H1 (cell line): ENCODE results near the gene CCDC116. TPM values are rescaled to one million over a fixed set of nuclear protein-coding genes. Genes with fewer than 3 reads are reported as not detected.

Source experiments
- CTCF ChIA-PET: fragments of 300-600 bp; sonication (Branson Sonifier 250); formaldehyde crosslinking; loops from one replicate; lab custom pipeline; 2021; ENCODE audit not compliant: partially characterized antibody; lab: Charles Lee
- POLR2A ChIA-PET: fragments of 300-600 bp; sonication (Branson Sonifier 250); formaldehyde crosslinking; loops from one replicate; lab custom pipeline; 2021; ENCODE audit warnings: inconsistent platforms; ENCODE audit not compliant: partially characterized antibody; lab: Charles Lee
- DNase-seq, 2 experiments: peaks; one replicate each; pipeline versions ENCODE4 v3.0.0 to v3.0.0-alpha.2; 2010 to 2022; ENCODE audit warnings: low spot score in 2 of 2, low read depth in 1 of 2, mixed read lengths in 1 of 2
- FAIRE-seq: peaks from 2 replicates; lab custom pipeline; 2011; peaks lifted over from hg19 to GRCh38; lab: Jason Lieb, UNC
- H2AFZ ChIP-seq: 2 replicates; pipeline ENCODE4 v1.8.1; 2012; ENCODE audit warnings: low read length, inconsistent platforms
- H2AK5ac ChIP-seq: 2 replicates; pipeline ENCODE4 v1.6.1; 2013; ENCODE audit warnings: low read depth, low read length
- H2BK120ac ChIP-seq: replicated peaks from 2 replicates; pipeline ENCODE3; 2013; ENCODE audit warnings: low read depth, low read length, inconsistent platforms
- H2BK12ac ChIP-seq: 2 replicates; pipeline ENCODE4 v1.6.1; 2013; ENCODE audit warnings: low read depth, low read length
- H2BK15ac ChIP-seq: 2 replicates; pipeline ENCODE4 v1.6.1; 2013; ENCODE audit warnings: low read length
- H2BK20ac ChIP-seq: 2 replicates; pipeline ENCODE4 v1.6.1; 2013; ENCODE audit warnings: low read length
- H2BK5ac ChIP-seq: 2 replicates; pipeline ENCODE4 v1.6.1; 2013; ENCODE audit warnings: low read depth, low read length
- H3K14ac ChIP-seq: 2 replicates; pipeline ENCODE4 v1.6.1; 2013; ENCODE audit warnings: inconsistent platforms; ENCODE audit not compliant: insufficient read length
- H3K18ac ChIP-seq: 2 replicates; pipeline ENCODE4 v1.6.1; 2013; ENCODE audit warnings: low read length; ENCODE audit errors: extremely low read depth
- H3K23ac ChIP-seq: 2 replicates; pipeline ENCODE4 v1.6.1; 2013; ENCODE audit warnings: inconsistent platforms; ENCODE audit not compliant: insufficient read length
- H3K23me2 ChIP-seq: 2 replicates; pipeline ENCODE4 v1.6.1; 2013; ENCODE audit warnings: low read depth, low read length
- H3K27ac ChIP-seq: 2 replicates; pipeline ENCODE4 v1.6.1; 2011; ENCODE audit warnings: low read depth, low read length, inconsistent platforms
- H3K27me3 ChIP-seq, 4 experiments: replicated peaks in 1 of 4; 1 replicate in 1 of 4; 2 replicates in 3 of 4; pipeline versions ENCODE4 v1.6.1 to v1.8.1; 2011 to 2013; ENCODE audit warnings: low read length in 3 of 4, mild to moderate bottlenecking in 3 of 4, inconsistent platforms in 2 of 4, mixed read lengths in 2 of 4, moderate library complexity in 1 of 4; ENCODE audit not compliant: control insufficient read depth in 3 of 4, insufficient read depth in 3 of 4; ENCODE audit errors: extremely low read depth in 1 of 4
- H3K36me3 ChIP-seq, 4 experiments: 2 replicates each; pipeline versions ENCODE4 v1.6.1 to v1.8.1; 2011 to 2013; ENCODE audit warnings: mild to moderate bottlenecking in 4 of 4, low read length in 3 of 4, moderate library complexity in 2 of 4, control low read depth in 1 of 4, inconsistent platforms in 1 of 4; ENCODE audit not compliant: insufficient read depth in 4 of 4, control insufficient read depth in 2 of 4
- H3K4ac ChIP-seq: replicated peaks from 2 replicates; pipeline ENCODE3; 2013; ENCODE audit warnings: low read length, low read depth, mixed read lengths, inconsistent platforms; ENCODE audit not compliant: insufficient read length
- H3K4me1 ChIP-seq, 4 experiments: replicated peaks in 1 of 4; 1 replicate in 1 of 4; 2 replicates in 3 of 4; pipeline versions ENCODE4 v1.6.1 to v1.8.1; 2011 to 2013; ENCODE audit warnings: low read length in 3 of 4, inconsistent platforms in 2 of 4, mixed read lengths in 1 of 4; ENCODE audit not compliant: insufficient read depth in 4 of 4, control insufficient read depth in 3 of 4
- H3K4me2 ChIP-seq, 2 experiments: 2 replicates each; pipeline versions ENCODE4 v1.6.1 to v1.8.1; 2011 to 2013; ENCODE audit warnings: low read depth in 2 of 2, low read length in 2 of 2, control low read depth in 1 of 2, inconsistent platforms in 1 of 2, mild to moderate bottlenecking in 1 of 2; ENCODE audit not compliant: insufficient read depth in 1 of 2
- H3K4me3 ChIP-seq, 4 experiments: fragments of 200-600, 300-600 bp in 1 of 4; sonication (generic), shearing (Covaris generic), sonication (Bioruptor Twin) in 1 of 4; 2 replicates each; pipeline versions ENCODE4 v1.5.1 to v1.8.1; 2011 to 2016; ENCODE audit warnings: low read length in 4 of 4, low read depth in 3 of 4, control low read depth in 2 of 4, inconsistent platforms in 2 of 4, mild to moderate bottlenecking in 2 of 4, mixed read lengths in 1 of 4, moderate library complexity in 1 of 4; ENCODE audit not compliant: insufficient read depth in 2 of 4; ENCODE audit errors: extremely low read depth in 1 of 4
- H3K56ac ChIP-seq: replicated peaks from 2 replicates; pipeline ENCODE3; 2013; ENCODE audit warnings: low read depth, mild to moderate bottlenecking, mixed read lengths, low read length, inconsistent platforms; ENCODE audit not compliant: insufficient read length
- H3K79me1 ChIP-seq: 2 replicates; pipeline ENCODE4 v1.6.1; 2013; ENCODE audit warnings: low read depth, low read length, control low read depth
- H3K79me2 ChIP-seq, 2 experiments: 2 replicates each; pipeline versions ENCODE4 v1.6.1 to v1.8.1; 2012 to 2013; ENCODE audit warnings: low read length in 2 of 2, mild to moderate bottlenecking in 2 of 2, inconsistent platforms in 1 of 2; ENCODE audit not compliant: insufficient read depth in 2 of 2, control insufficient read depth in 1 of 2
- H3K9ac ChIP-seq, 4 experiments: replicated peaks in 1 of 4; 1 replicate in 1 of 4; 2 replicates in 3 of 4; pipeline versions ENCODE4 v1.6.1 to v1.8.1; 2011 to 2013; ENCODE audit warnings: low read depth in 3 of 4, low read length in 3 of 4, control low read depth in 2 of 4, mild to moderate bottlenecking in 2 of 4, moderate library complexity in 2 of 4, inconsistent platforms in 1 of 4; ENCODE audit errors: extremely low read depth in 1 of 4
- H3K9me3 ChIP-seq, 2 experiments: 2 replicates each; pipeline versions ENCODE4 v1.6.1 to v1.8.1; 2012 to 2013; ENCODE audit warnings: mild to moderate bottlenecking in 2 of 2, moderate library complexity in 2 of 2, control low read depth in 1 of 2, inconsistent platforms in 1 of 2, low read depth in 1 of 2, low read length in 1 of 2, mixed read lengths in 1 of 2; ENCODE audit not compliant: insufficient read depth in 2 of 2
- H4K20me1 ChIP-seq, 2 experiments: replicated peaks in 1 of 2; 2 replicates each; pipeline versions ENCODE3 to v1.8.1; 2011 to 2013; ENCODE audit warnings: inconsistent platforms in 2 of 2, low read length in 2 of 2, mild to moderate bottlenecking in 1 of 2; ENCODE audit not compliant: insufficient read depth in 2 of 2, control insufficient read depth in 1 of 2
- H4K5ac ChIP-seq: 2 replicates; pipeline ENCODE4 v1.6.1; 2013; ENCODE audit warnings: low read length, low read depth, mixed read lengths, inconsistent platforms; ENCODE audit not compliant: insufficient read length
- H4K8ac ChIP-seq: 2 replicates; pipeline ENCODE4 v1.8.0; 2013; ENCODE audit warnings: mild to moderate bottlenecking, moderate library complexity, low read length, inconsistent platforms; ENCODE audit not compliant: insufficient read depth; ENCODE audit errors: extremely low read depth
- H4K91ac ChIP-seq: replicated peaks from 2 replicates; pipeline ENCODE3; 2013; ENCODE audit warnings: low read length, mixed read lengths, inconsistent platforms; ENCODE audit not compliant: insufficient read length
- BRCA1 ChIP-seq: IDR thresholded peaks from 2 replicates; pipeline ENCODE4 v1.6.1; 2012; ENCODE audit warnings: low read depth, low read length, improper control_type of control experiment
- CHD2 ChIP-seq: IDR thresholded peaks from 2 replicates; pipeline ENCODE4 v1.6.1; 2012; ENCODE audit warnings: low read length, improper control_type of control experiment
- EZH2 ChIP-seq: fragments of 200-600 bp; sonication (generic); IDR thresholded peaks from 2 replicates; pipeline ENCODE4 v1.7.1; 2012; ENCODE audit warnings: low read depth, mild to moderate bottlenecking, moderate library complexity, low read length, inconsistent platforms; ENCODE audit not compliant: severe bottlenecking
- HDAC6 ChIP-seq: IDR thresholded peaks from one replicate; pipeline ENCODE4 v1.7.1; 2012; ENCODE audit warnings: low read depth, mild to moderate bottlenecking, inconsistent platforms, low read length, moderate library complexity
- NRF1 ChIP-seq: IDR thresholded peaks from 2 replicates; pipeline ENCODE4 v1.6.1; 2011; ENCODE audit warnings: mild to moderate bottlenecking, low read depth, low read length, improper control_type of control experiment
- POU5F1 ChIP-seq: IDR thresholded peaks from 2 replicates; pipeline ENCODE4 v1.6.1; 2011; ENCODE audit warnings: low read depth, mild to moderate bottlenecking, low read length, moderate library complexity
- SIX5 ChIP-seq: IDR thresholded peaks from 2 replicates; pipeline ENCODE4 v1.6.1; 2011; ENCODE audit warnings: mild to moderate bottlenecking, low read depth, low read length
- SP2 ChIP-seq: IDR thresholded peaks from 2 replicates; pipeline ENCODE4 v1.6.1; 2012; ENCODE audit warnings: mild to moderate bottlenecking, low read length, inconsistent platforms
- SP4 ChIP-seq: IDR thresholded peaks from 2 replicates; pipeline ENCODE4 v1.6.1; 2012; ENCODE audit warnings: low read length, inconsistent platforms
- SRF ChIP-seq: IDR thresholded peaks from 2 replicates; pipeline ENCODE4 v1.6.1; 2011; ENCODE audit warnings: mild to moderate bottlenecking, low read depth, low read length, moderate library complexity
- SUZ12 ChIP-seq: fragments of 200-600 bp; sonication (generic); IDR thresholded peaks from 2 replicates; pipeline ENCODE4 v1.6.1; 2012; ENCODE audit warnings: mild to moderate bottlenecking, inconsistent platforms, low read length, moderate library complexity, mixed read lengths
- TEAD4 ChIP-seq: IDR thresholded peaks from 2 replicates; pipeline ENCODE4 v1.6.1; 2012; ENCODE audit warnings: low read depth, low read length, inconsistent platforms, mixed read lengths
- ZNF274 ChIP-seq: IDR thresholded peaks from 2 replicates; pipeline ENCODE4 v1.7.0; 2012; ENCODE audit warnings: low read length, borderline replicate concordance; ENCODE audit errors: extremely low read depth
- WGBS, 2 experiments: shearing (Covaris generic) in 1 of 2; methylation state at CpG; one replicate each; pipeline versions ENCODE4 v1.1.6 to v1.1.7; 2013 to 2015; ENCODE audit warnings: low lambda C conversion rate in 2 of 2, mixed read lengths in 2 of 2, inconsistent platforms in 1 of 2, low coverage in 1 of 2, missing lambda C conversion rate in 1 of 2; ENCODE audit not compliant: insufficient replicate concordance in 2 of 2, insufficient coverage in 1 of 2, insufficient read length in 1 of 2; ENCODE audit errors: extremely low coverage in 1 of 2, missing lambda C conversion rate in 1 of 2; 5-methylcytosine and 5-hydroxymethylcytosine counted together
- polyA plus RNA-seq, 7 experiments: library from polyadenylated mRNA; depleted of rRNA in 3 of 7; stranded (reverse) in 5 of 7; unstranded in 2 of 7; fragments of >200 nt in 5 of 7; fragments of 200-250 nt in 2 of 7; gene quantifications; 1 replicate in 5 of 7; 2 replicates in 1 of 7; 4 replicates in 1 of 7; pipeline versions ENCODE4 v1.2.1 to v1.2.3, GENCODE V29; 2011 to 2013; ENCODE audit warnings: missing spikeins in 2 of 7, mixed read lengths in 2 of 7
- total RNA-seq: library from RNA; stranded (reverse); fragmentation: NEBNext Ultra II Directional; extraction: Animal tissue kit (Norgen Biotek cat#: 25700); gene quantifications from 2 replicates; pipeline ENCODE4 v1.2.1, GENCODE V29; 2021
- TF ChIP-seq, protein P1 (sequence below): IDR thresholded peaks from 2 replicates; pipeline ENCODE4 v1.6.1; 2011; ENCODE audit warnings: low read depth, mild to moderate bottlenecking, low read length; ENCODE audit not compliant: insufficient read depth

CCDC116 gene
- total and polyA plus RNA-seq, 2 of the 8 experiments (the other 6 are each of a cell fraction or from before 2014, with no cell fraction given): 0.08 TPM; not detected in 1

DNA sequence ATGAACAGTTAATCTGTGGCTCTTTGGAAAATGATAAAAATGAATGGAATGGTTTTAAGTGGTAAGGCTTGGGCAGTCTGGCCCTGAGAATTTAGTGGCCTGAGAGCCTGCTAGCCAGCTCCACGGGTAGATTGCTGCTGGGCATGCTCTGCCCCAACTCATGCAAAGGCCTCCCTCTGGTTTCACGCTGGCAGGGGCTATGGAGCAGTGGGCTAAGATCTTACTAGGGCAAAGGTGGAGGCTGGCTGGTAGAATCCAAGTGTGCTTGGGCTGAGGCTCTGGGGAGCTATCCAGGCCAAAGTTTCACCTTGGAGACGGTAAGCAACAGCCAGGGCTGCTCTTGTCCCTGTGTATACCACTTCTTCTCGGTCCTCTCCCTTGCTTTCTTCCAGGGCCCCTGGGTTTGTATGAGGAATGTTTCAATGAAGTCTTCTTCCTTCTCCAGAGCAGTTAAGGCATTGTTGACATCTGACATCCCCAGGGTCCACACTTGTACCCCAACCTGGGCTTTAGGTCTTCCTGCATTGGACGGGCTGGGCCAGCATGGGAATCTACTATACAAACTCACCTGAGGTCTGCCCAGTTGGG lies 37.6 kb upstream of the CCDC116 start:
- peaks cover 6 to 29% (median 19%) of the 10 kb centered on the region in 4 experiments for H3K36me3 ChIP-seq
- no peak overlapping the region for H3K27ac ChIP-seq
- no peak for TF ChIP-seq NRF1
- no peak for TF ChIP-seq HDAC6
- no peak for TF ChIP-seq ZNF274
- no peak for TF ChIP-seq SUZ12
- TF ChIP-seq SP4: no peak
- no peak for TF ChIP-seq CHD2
- TF ChIP-seq, protein P1, sequence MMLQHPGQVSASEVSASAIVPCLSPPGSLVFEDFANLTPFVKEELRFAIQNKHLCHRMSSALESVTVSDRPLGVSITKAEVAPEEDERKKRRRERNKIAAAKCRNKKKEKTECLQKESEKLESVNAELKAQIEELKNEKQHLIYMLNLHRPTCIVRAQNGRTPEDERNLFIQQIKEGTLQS: no peak
- no peak for TF ChIP-seq SRF
- TF ChIP-seq EZH2: no peak
- no peak for TF ChIP-seq POU5F1
- no peak for TF ChIP-seq SP2
- no peak for TF ChIP-seq TEAD4
- TF ChIP-seq SIX5: no peak
- no peak for TF ChIP-seq BRCA1

More for the DNA sequence above, 37.6 kb upstream of the CCDC116 start:
- Histone ChIP-seq H3K23ac (no peak overlapping the region), H2AFZ (no peak overlapping the region), H3K79me1 (peaks cover 28% of the 10 kb centered on the region), H3K4me2 (no peak overlapping the region), H2AK5ac (no peak overlapping the region), H2BK120ac (no peak overlapping the region), H3K4me1 (no peaks in the 10 kb centered on the region), H3K4ac (no peak overlapping the region), H3K79me2 (peaks cover 5 to 95% of the 10 kb centered on the region in 2 experiments), H3K9ac (no peak overlapping the region; a peak in 1 of 7 replicates), H4K8ac (no peak overlapping the region), H4K91ac (no peak overlapping the region), H3K9me3 (no peaks in the 10 kb centered on the region), H3K23me2 (no peaks in the 10 kb centered on the region), H2BK5ac (no peak overlapping the region), H3K56ac (no peak overlapping the region), H3K27me3 (no peaks in the 10 kb centered on the region), H2BK15ac (no peak overlapping the region), H4K5ac (no peak overlapping the region), H3K4me3 (no peak overlapping the region), H3K18ac (no peak overlapping the region), H4K20me1 (peaks cover 48 to 50% of the 10 kb centered on the region in 2 experiments), H2BK20ac (no peak overlapping the region), H2BK12ac (no peak overlapping the region), H3K14ac (no peak overlapping the region)
- ChIA-PET CTCF (interaction anchor here (0.8 to 5.1 kb wide), 10 partner anchors 8 to 52 kb away, joined by 3 to 29 read pairs (median 14); no protein-coding TSS in a partner anchor), POLR2A (no interaction called here)
- FAIRE-seq: no peak
- DNase-seq: no peak
- 94% methylated on average over 5 of the region's 5 CpGs; no CpG with 5 or more reads in 1 of the 2 experiments for WGBS, 2 experiments
